Hematopoietic multipotent progenitor cell (in vitro differentiated cells): ENCODE results near the gene PARVB. TPM values are rescaled to one million over a fixed set of nuclear protein-coding genes. Genes with fewer than 3 reads are reported as not detected.

Source experiments
- DNase-seq, 3 donors: peaks; one replicate each; pipeline ENCODE4 v3.0.0-alpha.2; 2011 to 2015; ENCODE audit warnings: low read depth in 2 of 3, low spot score in 2 of 3
- total RNA-seq: library from RNA; depleted of rRNA; stranded (reverse); fragments of >200 nt; gene quantifications from one replicate; pipeline ENCODE4 v1.2.3, GENCODE V29; 2012

The PARVB gene
- total RNA-seq, 1 donor = 52.8 TPM

DNA sequence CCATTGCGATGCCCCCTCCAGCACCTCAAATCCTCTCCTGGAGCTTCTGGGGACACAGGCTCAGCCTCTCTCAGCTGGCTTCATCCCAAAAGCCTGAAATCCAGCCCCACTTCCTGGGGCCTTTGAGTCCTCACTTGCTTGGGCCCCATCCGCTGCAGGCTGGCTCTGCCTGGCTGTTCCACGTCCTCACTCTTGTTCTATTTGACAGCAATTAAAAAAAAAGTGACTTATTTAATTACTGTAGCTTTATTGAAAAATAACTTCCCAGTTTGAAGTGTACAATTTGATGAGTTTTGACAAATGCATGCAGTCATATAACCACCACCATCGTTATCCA, 183.8 kb downstream of the PARVB start:
- no peak for DNase-seq

DNA sequence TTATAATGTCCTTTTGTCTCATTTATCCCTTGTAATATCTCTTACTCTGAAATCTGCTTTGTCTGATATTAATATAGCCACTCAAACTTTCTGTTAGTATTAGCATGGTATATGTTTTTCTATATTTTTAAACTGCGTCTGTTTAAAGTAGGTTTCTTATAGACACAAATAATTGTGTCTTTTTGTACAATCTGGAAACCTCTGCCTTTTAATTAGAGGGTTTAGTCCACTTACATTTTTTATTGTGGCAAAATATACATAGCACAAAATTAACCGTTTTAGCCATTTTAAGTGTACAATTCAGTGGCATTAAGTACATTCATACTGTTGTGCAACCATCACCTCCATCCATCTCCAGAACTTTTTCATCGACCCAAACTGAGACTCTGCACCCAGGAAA, 185.2 kb downstream of the PARVB start:
- DNase-seq = no peak

DNA sequence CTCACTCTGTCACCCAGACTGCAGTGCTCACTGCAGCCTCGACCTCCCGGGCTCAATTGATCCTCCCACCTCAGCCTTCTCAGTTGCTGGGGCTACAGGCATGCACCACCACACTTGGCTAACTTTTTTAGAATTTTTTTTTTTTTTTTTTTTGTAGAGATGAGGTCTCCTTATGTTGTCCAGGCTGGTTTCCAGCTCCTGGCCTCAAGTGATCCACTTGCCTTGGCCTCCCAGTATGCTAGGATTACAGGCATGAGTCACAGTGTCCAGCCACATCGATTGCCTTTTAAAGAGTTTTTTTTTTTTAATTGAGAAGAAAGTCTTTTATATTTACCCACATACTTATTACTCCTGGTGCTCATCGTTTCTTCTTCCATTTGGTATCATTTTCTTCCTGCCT, 186.6 kb downstream of the PARVB start:
- DNase-seq = no peak

DNA sequence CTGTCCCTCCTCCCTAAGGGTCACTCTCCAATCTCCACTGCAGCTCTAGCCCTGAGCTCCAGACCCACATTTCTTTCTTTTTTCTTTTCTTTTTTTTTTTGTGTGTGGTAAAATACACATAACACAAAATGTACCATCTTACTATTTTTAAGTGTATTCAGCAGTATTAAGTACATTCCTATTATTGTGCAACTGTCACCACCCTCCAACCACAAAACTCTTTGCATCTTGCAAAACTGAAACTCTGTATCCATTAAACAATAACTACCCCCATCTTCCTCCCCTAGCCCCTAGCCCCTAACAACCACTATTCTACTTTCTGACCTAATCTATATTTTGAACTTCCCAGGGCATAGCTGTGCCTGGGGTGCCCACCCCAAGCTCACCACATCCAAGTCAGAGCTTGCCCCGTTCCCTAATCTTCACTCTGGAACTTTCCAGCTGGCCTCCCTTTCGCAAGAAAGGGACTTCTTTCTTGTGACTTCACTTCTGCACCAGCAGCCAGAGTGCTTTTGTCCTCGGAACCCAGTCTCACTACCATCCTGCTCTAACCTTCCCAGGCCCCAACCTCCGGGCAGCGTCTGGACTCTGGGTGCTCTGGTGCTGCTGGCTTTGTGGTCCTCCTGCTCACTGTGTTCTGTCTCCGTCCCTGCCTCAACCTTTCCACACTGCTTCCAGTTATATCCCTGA, 187.3 kb downstream of the PARVB start:
- DNase-seq = no peak

DNA sequence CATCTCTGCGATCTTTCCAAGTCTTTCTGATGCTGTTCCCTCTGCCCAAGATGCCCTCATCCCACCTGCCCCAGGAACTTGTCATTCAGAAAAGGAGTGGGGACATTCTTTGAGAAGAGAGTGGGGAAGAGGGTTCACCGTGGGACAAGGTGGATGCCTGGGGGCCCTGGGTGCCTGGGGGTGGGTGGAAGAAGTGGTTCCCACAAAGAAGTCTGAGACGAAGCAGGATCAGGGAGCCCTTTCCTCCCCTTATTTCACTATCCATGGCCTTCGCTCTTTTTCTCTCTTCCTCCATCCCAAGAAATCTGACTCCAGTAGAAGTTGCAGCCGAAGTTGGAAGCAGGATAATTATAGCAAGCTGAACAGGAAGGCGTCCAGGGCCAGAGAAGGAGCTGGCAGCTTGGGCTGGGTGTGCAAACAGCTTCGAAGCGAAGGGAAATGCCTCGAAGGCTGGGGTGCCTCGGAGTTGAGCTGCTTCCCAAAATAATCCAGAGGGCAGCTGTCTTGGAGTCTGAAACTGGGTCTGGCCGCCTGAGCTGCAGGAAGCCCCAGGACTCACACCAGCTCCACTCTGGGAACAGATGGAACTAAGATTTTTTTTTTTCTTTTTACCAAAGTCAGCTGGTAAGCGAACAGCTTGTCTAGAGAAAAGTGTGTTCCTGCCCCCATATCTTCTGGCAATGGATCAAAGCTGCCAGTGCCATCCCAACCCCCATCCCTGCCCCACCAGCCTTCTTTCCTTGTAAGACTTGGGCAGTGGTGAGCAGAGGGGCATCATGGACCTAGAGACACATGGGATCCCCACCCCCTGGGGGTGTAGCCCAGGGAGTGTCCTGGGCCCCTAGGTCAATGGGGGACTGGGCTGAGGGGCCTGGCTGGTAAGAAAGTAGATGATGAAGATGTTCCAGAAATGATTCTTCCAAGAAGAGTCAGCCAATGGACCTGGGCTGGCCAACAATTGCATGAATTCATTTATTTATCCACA, 188.1 kb downstream of the PARVB start:
- no peak for DNase-seq

DNA sequence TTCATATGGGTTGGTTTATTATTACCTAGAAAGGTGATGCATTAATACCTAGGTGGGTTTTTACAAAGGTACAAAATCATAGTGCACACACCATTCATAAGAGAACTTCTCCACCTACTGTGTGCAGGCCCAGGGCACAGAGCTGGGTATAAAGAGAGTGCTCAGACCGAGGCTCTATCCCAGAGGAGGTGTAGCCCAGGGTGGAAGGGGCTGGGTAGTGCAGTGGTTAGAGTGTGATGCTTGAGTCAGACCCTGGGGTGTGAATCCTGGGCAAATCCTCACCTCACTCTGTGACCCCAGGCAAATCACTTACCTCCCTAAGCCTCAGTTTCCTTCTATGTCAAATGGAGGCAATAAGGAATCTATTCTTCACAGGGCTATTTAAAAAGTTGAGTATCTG, 188.8 kb downstream of the PARVB start:
- no peak for DNase-seq

DNA sequence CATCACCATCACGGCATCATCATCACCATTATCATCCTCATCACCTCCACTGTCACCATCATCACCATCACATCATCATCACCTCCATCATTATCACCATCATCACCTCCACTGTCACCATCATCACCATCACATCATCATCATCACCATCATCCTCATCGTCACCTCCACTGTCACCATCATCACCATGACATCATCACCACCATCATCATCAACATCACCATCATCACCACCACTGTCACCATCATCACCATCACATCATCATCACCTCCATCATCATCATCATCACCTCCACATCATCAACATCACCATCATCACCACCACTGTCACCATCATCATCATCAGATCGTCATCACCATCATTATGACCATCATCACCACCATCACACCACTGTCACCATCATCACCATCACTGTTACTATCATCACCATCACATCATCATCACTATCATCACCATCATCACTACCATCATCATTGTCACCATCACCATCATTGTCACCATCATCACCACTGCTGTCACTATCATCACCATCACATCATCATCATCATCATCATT, 189.5 kb downstream of the PARVB start:
- DNase-seq = no peak

DNA sequence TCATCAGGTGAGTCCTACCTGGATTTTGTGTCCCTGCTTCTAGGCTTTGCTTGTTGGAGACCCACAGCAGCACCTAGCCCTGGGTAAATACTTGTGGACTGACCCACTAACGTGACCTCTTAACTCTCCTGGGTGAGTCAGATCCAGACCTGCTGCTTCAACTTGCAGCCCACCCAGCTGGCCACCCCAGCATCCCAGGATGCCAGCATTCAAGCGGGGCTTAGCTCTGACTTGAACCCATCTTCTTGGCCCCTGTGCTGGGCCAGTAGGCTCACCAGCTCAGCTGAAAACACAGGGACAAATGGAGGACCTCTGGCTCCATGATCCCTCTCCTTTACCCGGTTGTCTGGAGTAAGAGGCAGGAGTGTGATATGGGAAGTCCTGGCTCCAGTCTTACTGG, 190.1 kb downstream of the PARVB start:
- no peak for DNase-seq

DNA sequence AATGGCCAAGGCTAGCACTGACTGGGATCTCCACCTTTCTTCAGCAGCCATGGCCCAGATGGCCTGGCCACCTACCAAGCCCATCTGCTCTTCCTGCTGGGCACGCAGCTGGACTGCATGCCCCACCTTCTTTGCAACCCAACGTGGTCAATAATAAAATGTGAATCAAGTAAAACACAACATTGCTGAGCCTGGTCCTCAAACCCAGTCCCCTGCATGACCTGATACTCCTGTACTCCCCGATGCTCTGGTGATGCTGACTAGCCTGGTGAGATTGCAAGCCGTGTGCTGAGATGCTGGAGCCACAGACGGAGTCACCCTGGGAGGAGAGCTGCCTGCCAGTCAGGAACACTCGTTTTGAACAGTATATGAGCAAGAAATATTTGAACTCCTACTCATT, 190.7 kb downstream of the PARVB start:
- no peak for DNase-seq

DNA sequence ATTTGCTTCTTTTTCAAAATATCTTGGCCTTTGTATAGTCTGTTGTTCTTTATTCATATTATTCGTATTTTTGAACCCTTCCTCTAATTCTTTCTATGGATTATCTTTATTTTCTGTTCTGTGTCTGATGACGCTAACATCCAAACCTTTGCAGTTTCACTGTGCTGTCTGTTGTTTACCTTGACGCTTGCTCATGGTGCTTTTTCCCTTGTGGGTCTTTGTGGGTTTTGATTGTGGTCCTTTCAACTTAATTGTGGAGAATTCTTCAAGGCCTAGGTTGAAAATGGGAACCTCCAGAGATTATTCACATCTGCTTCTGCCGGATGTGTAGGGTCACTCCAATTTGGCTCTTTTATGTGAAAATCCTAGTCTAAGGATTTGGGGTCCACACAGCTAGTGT, 191.2 kb downstream of the PARVB start:
- DNase-seq = no peak

DNA sequence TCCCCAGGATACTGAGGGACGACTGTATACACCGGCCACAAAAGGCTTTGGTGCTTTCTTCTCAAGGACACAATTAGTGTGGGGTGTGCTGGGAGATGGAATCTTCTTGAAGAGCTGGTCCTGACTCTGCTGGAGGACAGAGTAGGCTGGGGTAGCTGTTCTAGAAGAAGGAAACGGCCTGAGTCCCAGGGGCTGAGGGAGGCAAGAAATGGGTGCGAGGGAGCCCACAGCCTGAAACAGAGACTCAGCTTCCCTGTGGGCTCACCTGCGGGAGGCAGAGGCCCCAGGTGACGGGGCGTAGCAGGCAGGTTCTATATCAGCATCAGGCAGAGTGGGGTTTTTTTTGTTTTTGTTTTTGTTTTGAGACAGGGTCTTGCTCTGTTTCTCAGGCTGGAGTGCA, 193.2 kb downstream of the PARVB start:
- DNase-seq = no peak

DNA sequence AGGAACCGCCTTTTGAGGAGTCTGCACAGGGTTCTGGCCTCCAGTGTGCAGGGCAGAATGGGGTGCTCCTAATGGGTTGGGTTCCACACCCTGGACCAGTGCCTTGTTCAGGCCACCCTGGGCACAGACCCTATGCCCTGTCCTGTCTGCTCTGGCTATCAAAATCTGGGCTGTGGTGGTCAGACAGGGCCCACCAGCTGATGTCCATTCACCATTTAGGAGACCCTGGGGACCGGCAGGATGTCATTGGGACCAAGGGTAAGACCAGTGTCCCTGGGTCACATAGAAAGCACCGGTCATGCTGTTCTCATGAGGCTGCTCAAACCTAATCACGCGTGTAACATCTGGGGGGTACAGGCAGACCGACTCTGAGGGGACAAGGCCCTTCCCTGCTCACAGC, 194.0 kb downstream of the PARVB start:
- DNase-seq = no peak

DNA sequence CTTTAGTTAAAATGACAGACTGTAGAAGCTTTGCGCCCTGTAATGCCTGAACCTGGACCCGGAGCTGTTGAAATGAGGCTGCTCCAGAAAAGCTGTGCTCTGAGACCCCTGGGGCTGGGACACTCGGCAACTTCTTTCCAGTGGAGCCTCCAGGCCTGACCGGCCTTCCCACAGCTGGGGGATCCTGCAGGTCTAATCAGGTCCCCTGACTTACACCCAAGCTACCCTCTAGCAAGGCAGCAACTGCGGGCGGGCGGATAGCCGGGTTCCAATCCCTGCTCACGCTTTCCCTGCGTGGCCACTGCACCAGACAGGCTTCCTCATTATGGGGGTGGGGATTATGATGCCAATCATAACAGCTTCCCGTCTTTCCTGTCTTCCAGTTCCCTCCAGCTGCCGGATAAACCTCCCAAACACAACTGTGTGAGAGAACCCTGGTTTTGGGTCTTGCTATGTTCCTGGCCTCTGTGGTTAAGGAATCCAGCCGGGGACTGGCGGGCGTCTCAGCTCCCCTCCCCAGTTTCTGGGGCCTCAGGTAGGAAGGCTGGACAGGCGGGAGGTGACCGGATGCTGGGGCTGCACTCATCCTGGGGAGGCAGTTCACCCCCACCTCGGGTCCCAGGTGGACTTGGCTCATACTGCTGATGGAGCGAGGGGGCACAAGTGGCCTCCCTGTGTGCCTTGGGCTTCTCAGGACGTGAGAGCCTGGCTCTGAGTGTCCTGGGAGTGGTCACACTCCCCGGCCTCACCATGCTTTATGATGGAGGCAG, 195.2 kb downstream of the PARVB start:
- no peak for DNase-seq

DNA sequence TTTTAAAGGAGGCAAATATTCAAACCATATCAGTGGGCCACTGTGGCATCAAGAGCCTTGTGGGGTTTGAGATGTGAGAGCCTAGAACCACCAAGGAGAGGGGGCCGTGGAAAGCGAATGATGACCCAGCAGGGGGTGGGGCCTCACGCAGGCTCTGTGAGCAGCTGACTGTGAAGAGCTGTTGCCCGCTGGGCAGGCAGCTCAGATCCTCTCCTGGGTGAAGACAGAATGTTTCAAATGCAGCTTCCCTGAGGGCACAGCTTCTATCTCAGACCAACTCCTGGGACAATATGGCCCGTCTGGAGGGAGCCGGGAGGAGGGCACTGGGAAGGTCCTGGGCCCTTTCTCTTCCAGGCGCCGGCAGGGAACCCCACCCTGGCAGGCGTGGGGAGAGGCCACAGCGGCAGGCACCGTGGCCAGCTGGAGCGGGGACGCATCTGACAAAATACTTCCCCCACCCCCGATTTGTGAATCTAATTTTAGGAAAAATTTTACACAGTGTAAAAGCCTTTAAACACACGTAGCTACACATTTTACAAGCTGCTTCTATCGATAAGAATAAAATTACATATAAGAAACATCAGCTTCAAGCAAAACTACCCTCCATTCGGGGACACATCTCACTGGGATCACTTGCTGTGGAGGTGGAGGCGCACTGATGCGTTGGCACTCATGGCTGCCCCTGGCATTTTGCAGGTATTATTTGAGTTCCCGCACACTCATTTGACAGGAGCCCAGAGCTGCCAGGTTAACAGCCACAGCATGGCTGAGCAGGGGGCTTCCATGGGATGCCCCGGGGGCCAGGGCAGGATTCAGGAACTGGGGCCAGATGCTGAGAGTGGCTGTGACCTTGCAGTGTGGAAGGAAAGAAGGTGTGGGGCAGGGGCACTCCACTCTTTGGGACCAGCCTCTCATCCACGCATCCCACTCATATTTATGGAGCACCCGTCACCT, 196.9 kb downstream of the PARVB start:
- DNase-seq = no peak

DNA sequence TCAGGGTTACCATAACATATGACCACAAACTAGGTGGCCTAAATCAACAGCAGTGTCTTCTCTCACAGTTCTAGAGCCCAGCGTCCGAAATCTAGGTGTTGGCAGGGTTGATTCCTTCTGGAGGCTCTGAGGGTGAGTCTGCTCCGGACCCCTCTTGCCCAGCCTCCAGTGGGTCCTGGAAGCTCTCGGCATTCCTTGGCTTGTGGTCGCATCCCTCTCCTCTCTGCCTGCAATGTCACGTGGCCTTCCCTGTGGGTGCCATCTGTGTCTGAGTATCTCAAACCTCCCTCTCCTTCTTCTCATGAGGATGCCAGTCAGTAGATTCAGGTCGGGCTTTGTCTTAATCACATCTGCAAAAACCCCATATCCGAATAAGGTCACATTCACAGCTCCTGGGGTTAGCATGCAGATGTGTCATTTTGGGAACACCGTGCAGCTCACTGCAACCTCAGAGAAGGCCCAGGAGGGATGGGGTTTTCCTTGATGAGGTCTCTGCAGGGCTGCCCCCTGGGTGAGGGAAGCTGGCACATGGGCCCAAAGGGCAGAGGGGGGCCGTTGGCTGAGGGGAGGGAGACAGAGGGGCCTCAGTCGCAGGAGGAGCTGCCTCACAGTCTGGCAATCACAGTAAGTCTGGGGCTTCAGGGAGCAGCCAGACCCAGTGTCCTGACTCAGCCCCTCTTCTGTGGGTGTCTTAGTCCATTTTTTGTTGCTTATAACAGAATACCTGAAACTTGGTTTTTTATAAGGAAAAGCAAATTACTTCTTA, 197.8 kb downstream of the PARVB start:
- DNase-seq = no peak
